IMR-90 (cell line): Measurements from ENCODE around the gene FANCG.
A peak's percentile ranks its signal among the peaks of the same experiment; 100 is the strongest.

ENCODE experiments used
- CTCF ChIP-seq: conservative IDR thresholded peaks from 2 replicates; pipeline ENCODE4 v1.5.1; 2012; ENCODE audit warnings: mild to moderate bottlenecking, low read depth, low read length, improper control_type of control experiment
- ELK1 ChIP-seq: fragments of 150-350 bp; IDR thresholded peaks from 2 replicates; pipeline ENCODE4 v1.6.1; 2016; ENCODE audit warnings: low read depth, mild to moderate bottlenecking, low read length, moderate library complexity, borderline replicate concordance
- POLR2A ChIP-seq: IDR thresholded peaks from 2 replicates; pipeline ENCODE4 v1.6.1; 2012; ENCODE audit warnings: mild to moderate bottlenecking, low read depth, low read length
- RFX5 ChIP-seq: IDR thresholded peaks from 2 replicates; pipeline ENCODE4 v1.8.0; 2012; ENCODE audit warnings: low read depth, mild to moderate bottlenecking, low read length, moderate library complexity
- TF ChIP-seq, protein P1 (sequence below): fragments of 150-350 bp; IDR thresholded peaks from 2 replicates; pipeline ENCODE4 v1.6.1; 2017; ENCODE audit warnings: mild to moderate bottlenecking, antibody characterized with exemption, low read length, low read depth

- TF ChIP-seq CTCF = peak; percentile 90
- no peak for TF ChIP-seq RFX5
- TF ChIP-seq POLR2A = no peak
- TF ChIP-seq, protein P1, sequence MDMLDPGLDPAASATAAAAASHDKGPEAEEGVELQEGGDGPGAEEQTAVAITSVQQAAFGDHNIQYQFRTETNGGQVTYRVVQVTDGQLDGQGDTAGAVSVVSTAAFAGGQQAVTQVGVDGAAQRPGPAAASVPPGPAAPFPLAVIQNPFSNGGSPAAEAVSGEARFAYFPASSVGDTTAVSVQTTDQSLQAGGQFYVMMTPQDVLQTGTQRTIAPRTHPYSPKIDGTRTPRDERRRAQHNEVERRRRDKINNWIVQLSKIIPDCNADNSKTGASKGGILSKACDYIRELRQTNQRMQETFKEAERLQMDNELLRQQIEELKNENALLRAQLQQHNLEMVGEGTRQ = no peak
- TF ChIP-seq ELK1 = no peak
Measured at GRCh38 chr9:35096035-35096849, 16.5 kb upstream of the FANCG start, which contains the start of gene PIGO.
